GM23338 (cell line): ENCODE data around the gene FMN1. TPM values are rescaled to one million over a fixed set of nuclear protein-coding genes. Genes with fewer than 3 reads are reported as not detected.

Source experiments
- ATAC-seq: fragments of 200-7000 bp; cut with Tn5 transposase; 3 replicates; pipeline ENCODE4 v1.9.1; 2020
- DNase-seq: peaks from one replicate; pipeline ENCODE4 v3.0.0-alpha.2; 2015; ENCODE audit warnings: low spot score
- H2AFZ ChIP-seq: fragments of 200-600 bp; sonication (generic); 2 replicates; pipeline ENCODE4 v1.8.0; 2016; ENCODE audit warnings: antibody characterized with exemption, mild to moderate bottlenecking, moderate library complexity
- H3F3A ChIP-seq: fragments of 200-600 bp; sonication (generic); replicated peaks from 2 replicates; pipeline ENCODE4 v1.8.0; 2017; ENCODE audit warnings: antibody characterized with exemption, mixed run types, low read depth
- H3K27ac ChIP-seq: fragments of 200-600 bp; sonication (generic); 2 replicates; pipeline ENCODE4 v1.6.1; 2016; ENCODE audit warnings: low read depth
- H3K27me3 ChIP-seq: fragments of 200-600 bp; sonication (generic); 2 replicates; pipeline ENCODE4 v1.8.0; 2016; ENCODE audit warnings: mild to moderate bottlenecking, mixed run types, moderate library complexity; ENCODE audit not compliant: insufficient read depth
- H3K36me3 ChIP-seq: fragments of 200-600 bp; sonication (generic); 2 replicates; pipeline ENCODE4 v1.8.0; 2016; ENCODE audit warnings: mild to moderate bottlenecking; ENCODE audit not compliant: insufficient read depth
- H3K4me1 ChIP-seq: fragments of 200-600 bp; sonication (generic); 2 replicates; pipeline ENCODE4 v1.8.0; 2016; ENCODE audit warnings: mild to moderate bottlenecking, moderate library complexity; ENCODE audit not compliant: insufficient read depth
- H3K4me2 ChIP-seq: fragments of 200-600 bp; sonication (generic); 2 replicates; pipeline ENCODE4 v1.7.1; 2017; ENCODE audit warnings: mixed run types
- H3K4me3 ChIP-seq: fragments of 200-600 bp; sonication (generic); 2 replicates; pipeline ENCODE4 v1.6.1; 2016; ENCODE audit warnings: mixed run types
- H3K79me2 ChIP-seq: fragments of 200-600 bp; sonication (generic); replicated peaks from 2 replicates; pipeline ENCODE4 v1.8.0; 2017; ENCODE audit warnings: mild to moderate bottlenecking; ENCODE audit not compliant: insufficient read depth
- H3K9me2 ChIP-seq: fragments of 200-600 bp; sonication (generic); 2 replicates; pipeline ENCODE4 v1.8.0; 2017; ENCODE audit not compliant: insufficient read depth
- H4K20me1 ChIP-seq: fragments of 200-600 bp; sonication (generic); replicated peaks from 2 replicates; pipeline ENCODE4 v1.8.0; 2017; ENCODE audit warnings: mild to moderate bottlenecking; ENCODE audit not compliant: insufficient read depth
- H3K27ac Mint-ChIP-seq: 2 replicates; pipeline ENCODE4 v1.8.0; 2020; ENCODE audit warnings: inconsistent platforms, mild to moderate bottlenecking, moderate library complexity, mixed read lengths
- H3K27me3 Mint-ChIP-seq: 3 replicates; pipeline ENCODE4 v1.8.0; 2022; ENCODE audit warnings: low read depth, mild to moderate bottlenecking, moderate library complexity, mixed read lengths, inconsistent platforms; ENCODE audit not compliant: insufficient read depth, poor library complexity
- H3K36me3 Mint-ChIP-seq: 3 replicates; pipeline ENCODE4 v1.8.0; 2021; ENCODE audit warnings: low read depth, mild to moderate bottlenecking, inconsistent platforms, moderate library complexity, mixed read lengths
- H3K4me1 Mint-ChIP-seq: 3 replicates; pipeline ENCODE4 v1.8.0; 2020; ENCODE audit warnings: mild to moderate bottlenecking, inconsistent platforms, mixed read lengths
- H3K4me3 Mint-ChIP-seq: 3 replicates; pipeline ENCODE4 v1.8.0; 2021; ENCODE audit warnings: moderate library complexity, mild to moderate bottlenecking, inconsistent platforms, mixed read lengths
- H3K9me3 Mint-ChIP-seq: 3 replicates; pipeline ENCODE4 v1.8.0; 2020; ENCODE audit warnings: moderate library complexity, mild to moderate bottlenecking, inconsistent platforms, mixed read lengths
- ETS1 ChIP-seq: IDR thresholded peaks from 2 replicates; pipeline ENCODE4 v1.6.1; 2016; ENCODE audit warnings: antibody characterized with exemption
- EZH2 ChIP-seq: fragments of 200-600 bp; sonication (generic); IDR thresholded peaks from one replicate; pipeline ENCODE4 v1.8.0; 2017; ENCODE audit warnings: antibody characterized with exemption, mild to moderate bottlenecking, low read depth; ENCODE audit not compliant: unreplicated experiment
- EZH2phosphoT487 ChIP-seq: fragments of 200-600 bp; sonication (generic); IDR thresholded peaks from one replicate; pipeline ENCODE4 v1.8.1; 2018; ENCODE audit warnings: antibody characterized with exemption; ENCODE audit not compliant: unreplicated experiment
- JUNB ChIP-seq: IDR thresholded peaks from one replicate; pipeline ENCODE4 v1.6.1; 2016; ENCODE audit warnings: antibody characterized with exemption; ENCODE audit not compliant: unreplicated experiment
- NANOG ChIP-seq: IDR thresholded peaks from 2 replicates; pipeline ENCODE4 v1.6.1; 2016; ENCODE audit warnings: antibody characterized with exemption, borderline replicate concordance
- REST ChIP-seq: IDR thresholded peaks from one replicate; pipeline ENCODE4 v1.6.1; 2018; ENCODE audit warnings: antibody characterized with exemption; ENCODE audit not compliant: unreplicated experiment
- STAT1 ChIP-seq: IDR thresholded peaks from one replicate; pipeline ENCODE4 v1.6.1; 2016; ENCODE audit warnings: antibody characterized with exemption; ENCODE audit not compliant: unreplicated experiment
- ZNF114 ChIP-seq: fragments of 250-450 bp; sonication (Bioruptor Pico); IDR thresholded peaks from 2 replicates; pipeline ENCODE4 v1.5.0; 2020; ENCODE audit warnings: mild to moderate bottlenecking, moderate library complexity
- ZNF331 ChIP-seq: fragments of 250-450 bp; sonication (Bioruptor Pico); IDR thresholded peaks from 2 replicates; pipeline ENCODE4 v1.5.0; 2020; ENCODE audit warnings: low read depth, mild to moderate bottlenecking, moderate library complexity
- ZNF462 ChIP-seq: fragments of 250-450 bp; sonication (Bioruptor Pico); IDR thresholded peaks from 2 replicates; pipeline ENCODE4 v1.5.0; 2020; ENCODE audit warnings: mild to moderate bottlenecking, moderate library complexity
- polyA plus RNA-seq: library from polyadenylated mRNA; unstranded; fragments of >200 nt; fragmentation: Nextera tagmentation; extraction: Ambion mirVana; gene quantifications from 2 replicates; pipeline ENCODE4 v1.2.1, GENCODE V29; 2016
- total RNA-seq: library from RNA; depleted of rRNA; stranded (reverse); fragments of >200 nt; shearing (Covaris generic); gene quantifications from 2 replicates; pipeline ENCODE4 v1.2.3, GENCODE V29; 2014

FMN1 gene
- total and polyA plus RNA-seq, 2 experiments from 2014 or later, result 1.2 to 1.6 TPM

GRCh38 chr15:33150431-33150941 is 44.0 kb downstream of the FMN1 start:
- H3K36me3 Mint-ChIP-seq, result no peaks in the 10 kb centered on the region
- H3K27me3 Mint-ChIP-seq, result peaks cover 2% of the 10 kb centered on the region
- TF ChIP-seq EZH2phosphoT487 (no peak), ZNF331 (no peak), JUNB (no peak)
- no peaks in the 10 kb centered on the region for H3K27me3 ChIP-seq
- H3K9me3 Mint-ChIP-seq, result no peaks in the 10 kb centered on the region
- no peaks in the 10 kb centered on the region for H3K36me3 ChIP-seq
- H3K4me3 Mint-ChIP-seq, result no peak overlapping the region
- no peak overlapping the region for H3K27ac ChIP-seq
- peaks cover 10% of the 10 kb centered on the region; the same call in 1 of the 2 replicates for H3K4me1 ChIP-seq
- H3K9me2 ChIP-seq, result peaks cover 3% of the 10 kb centered on the region; the same call in 1 of the 2 replicates
- DNase-seq (no peak), ATAC-seq (no peak)
- no peak overlapping the region for H3K4me3 ChIP-seq
- H4K20me1 ChIP-seq, result no peaks in the 10 kb centered on the region
- H3K27ac Mint-ChIP-seq, result no peak overlapping the region
- H3K79me2 ChIP-seq, result no peaks in the 10 kb centered on the region
- peak overlapping the region; percentile 43; the same call in 1 of the 2 replicates for H2AFZ ChIP-seq
- H3K4me2 ChIP-seq, result no peak overlapping the region
- H3F3A ChIP-seq, result no peaks in the 10 kb centered on the region
- H3K4me1 Mint-ChIP-seq, result peaks cover 22% of the 10 kb centered on the region

- no peaks in the 10 kb centered on the region for H3K27me3 ChIP-seq
- peaks cover 3% of the 10 kb centered on the region; the same call in 1 of the 2 replicates for H3K9me2 ChIP-seq
- Mint-ChIP-seq H3K27ac (no peak overlapping the region), H3K36me3 (no peaks in the 10 kb centered on the region), H3K9me3 (peaks cover 2% of the 10 kb centered on the region; the same call in 1 of the 3 replicates), H3K4me3 (no peak overlapping the region), H3K27me3 (peaks cover 2% of the 10 kb centered on the region), H3K4me1 (peaks cover 22% of the 10 kb centered on the region)
- no peaks in the 10 kb centered on the region for H3K79me2 ChIP-seq
- no peak for ATAC-seq
- no peak for DNase-seq
- no peaks in the 10 kb centered on the region for H3K36me3 ChIP-seq
- H4K20me1 ChIP-seq, result no peaks in the 10 kb centered on the region
- no peak overlapping the region for H3K4me3 ChIP-seq
- no peak overlapping the region for H2AFZ ChIP-seq
- no peaks in the 10 kb centered on the region for H3F3A ChIP-seq
- no peak overlapping the region for H3K4me2 ChIP-seq
- no peak overlapping the region for H3K27ac ChIP-seq
- H3K4me1 ChIP-seq, result peaks cover 10% of the 10 kb centered on the region; the same call in 1 of the 2 replicates
- TF ChIP-seq ETS1 (no peak), ZNF462 (no peak), STAT1 (no peak), ZNF331 (no peak), JUNB (no peak), ZNF114 (CRISPR knock-in tag) (no peak), REST (no peak), EZH2 (no peak), NANOG (no peak)
Observed at GRCh38 chr15:33149919-33150318, 44.6 kb downstream of the FMN1 start.
